Measurements from ENCODE around the gene IFT57. TPM values are rescaled to one million over a fixed set of nuclear protein-coding genes. Genes with fewer than 3 reads are reported as not detected.
"Not testable (repeated sequence)": the region's sequence is repeated elsewhere in the genome, so short reads cannot be mapped to it uniquely, and the experiment has no call there.

The IFT57 gene
- total and polyA plus RNA-seq, 2 donors (not counting 1 experiment from before 2014, with no cell fraction given) = 53.6 to 94.4 TPM

DNA sequence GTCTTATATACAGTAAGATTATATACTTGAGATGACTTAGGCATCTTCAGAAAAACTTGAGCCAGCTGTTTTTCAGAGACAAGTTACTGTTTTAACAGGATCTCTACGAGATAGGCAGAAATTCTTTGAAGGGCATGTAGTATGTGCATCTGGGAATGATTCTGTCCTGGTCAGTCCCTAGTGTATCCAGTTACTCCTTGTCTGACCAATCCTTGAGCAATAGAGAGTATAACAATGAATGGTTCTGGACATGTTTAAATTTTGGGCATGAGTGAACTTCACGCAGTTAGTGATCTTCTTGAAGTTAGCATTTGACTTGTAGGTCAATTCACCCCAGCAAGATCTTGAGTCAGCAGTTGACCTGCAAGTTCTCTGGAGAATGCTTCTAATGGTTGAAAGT lies 49.4 kb upstream of the IFT57 start:
- ATAC-seq (ENCODE audit: low read depth) (no peak), DNase-seq (no peak)
- Mint-ChIP-seq H3K27ac (no peak overlapping the region), H3K4me1 (no peaks in the 10 kb centered on the region), H3K27me3 (no peaks in the 10 kb centered on the region), H3K9me3 (ENCODE audit: insufficient read depth) (peaks cover 8% of the 10 kb centered on the region), H3K4me3 (no peak overlapping the region)
- intact Hi-C loops (cut with micrococcal nuclease) = no loop called here
- WGBS (ENCODE audit: insufficient coverage) = 45% methylated on average over 2 of the region's 2 CpGs
- H3K9ac ChIP-seq (ENCODE audit: low read length) = no peak overlapping the region
- no peaks in the 10 kb centered on the region for H4K20me1 ChIP-seq (ENCODE audit: control insufficient read depth, insufficient read depth, low read length, poor library complexity, severe bottlenecking)
- H2AFZ ChIP-seq (ENCODE audit: insufficient read depth, low read depth, low read length, poor library complexity, severe bottlenecking) = no peak overlapping the region
- ChIA-PET CTCF (no interaction called here), POLR2A (interaction anchor here (1.1 kb wide), 1 partner anchor 8 kb away, joined by 3 read pairs; no protein-coding TSS in a partner anchor)
- H3K27me3 ChIP-seq (replicated peaks in 1 of 4; ENCODE audit: control extremely low read depth in 1 of 4, control insufficient read depth in 3 of 4, insufficient read depth in 4 of 4, low read length in 3 of 4) = no peaks in the 10 kb centered on the region
- TF ChIP-seq, protein P1, sequence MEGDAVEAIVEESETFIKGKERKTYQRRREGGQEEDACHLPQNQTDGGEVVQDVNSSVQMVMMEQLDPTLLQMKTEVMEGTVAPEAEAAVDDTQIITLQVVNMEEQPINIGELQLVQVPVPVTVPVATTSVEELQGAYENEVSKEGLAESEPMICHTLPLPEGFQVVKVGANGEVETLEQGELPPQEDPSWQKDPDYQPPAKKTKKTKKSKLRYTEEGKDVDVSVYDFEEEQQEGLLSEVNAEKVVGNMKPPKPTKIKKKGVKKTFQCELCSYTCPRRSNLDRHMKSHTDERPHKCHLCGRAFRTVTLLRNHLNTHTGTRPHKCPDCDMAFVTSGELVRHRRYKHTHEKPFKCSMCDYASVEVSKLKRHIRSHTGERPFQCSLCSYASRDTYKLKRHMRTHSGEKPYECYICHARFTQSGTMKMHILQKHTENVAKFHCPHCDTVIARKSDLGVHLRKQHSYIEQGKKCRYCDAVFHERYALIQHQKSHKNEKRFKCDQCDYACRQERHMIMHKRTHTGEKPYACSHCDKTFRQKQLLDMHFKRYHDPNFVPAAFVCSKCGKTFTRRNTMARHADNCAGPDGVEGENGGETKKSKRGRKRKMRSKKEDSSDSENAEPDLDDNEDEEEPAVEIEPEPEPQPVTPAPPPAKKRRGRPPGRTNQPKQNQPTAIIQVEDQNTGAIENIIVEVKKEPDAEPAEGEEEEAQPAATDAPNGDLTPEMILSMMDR (IDR thresholded peaks at IDR 0.05) = no peak
- no peak for TF ChIP-seq EZH2 (IDR thresholded peaks at IDR 0.05; ENCODE audit: borderline replicate concordance, insufficient read depth, low read depth, low read length, poor library complexity, severe bottlenecking)
- no peak overlapping the region for H3K27ac ChIP-seq (ENCODE audit: low read length in 2 of 2)
- H3K9me3 ChIP-seq (ENCODE audit: control extremely low read depth in 1 of 3, control insufficient read depth in 2 of 3, insufficient read depth in 1 of 3, low read length in 2 of 3) = peaks cover 1 to 4% (median 3%) of the 10 kb centered on the region in 3 donors
- H3K4me1 ChIP-seq (ENCODE audit: control insufficient read depth in 2 of 2, insufficient read depth in 2 of 2, low read length in 2 of 2) = no peaks in the 10 kb centered on the region
- no peaks in the 10 kb centered on the region for H3K79me2 ChIP-seq (ENCODE audit: control insufficient read depth, insufficient read depth, low read length)
- no peaks in the 10 kb centered on the region for H3K36me3 ChIP-seq (replicated peaks in 1 of 2; ENCODE audit: control extremely low read depth in 1 of 2, control insufficient read depth in 1 of 2, extremely low read depth in 1 of 2, insufficient read depth in 2 of 2, low read length in 1 of 2)
- no peak overlapping the region for H3K4me2 ChIP-seq (replicated peaks; ENCODE audit: low read depth, low read length, poor library complexity, severe bottlenecking)
- H3K4me3 ChIP-seq (ENCODE audit: control extremely low read depth in 1 of 5, extremely low read depth in 1 of 5, insufficient read depth in 1 of 5, low read depth in 2 of 5, low read length in 4 of 5) = no peak overlapping the region

DNA sequence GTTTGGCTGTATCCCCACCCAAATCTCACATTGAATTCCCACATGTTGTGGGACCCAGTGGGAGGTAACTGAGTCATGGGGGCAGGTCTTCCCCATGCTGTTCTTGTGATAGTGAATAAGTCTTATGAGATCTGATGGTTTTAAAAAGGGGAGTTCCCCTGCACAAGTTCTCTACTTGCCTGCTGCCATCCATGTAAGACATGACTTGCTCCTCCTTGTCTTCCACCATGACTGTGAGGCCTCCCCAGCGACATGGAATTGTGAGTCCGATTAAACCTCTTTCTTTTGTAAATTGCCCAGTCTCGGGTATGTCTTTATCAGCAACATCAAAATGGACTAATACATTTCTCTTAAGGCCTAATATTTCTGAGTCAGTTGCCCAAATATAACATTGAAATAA lies 46.0 kb upstream of the IFT57 start:
- DNase-seq; H3K27ac ChIP-seq (ENCODE audit: low read length in 2 of 2); ATAC-seq (ENCODE audit: low read depth); H3K27ac Mint-ChIP-seq; H3K4me1 Mint-ChIP-seq; H3K36me3 ChIP-seq (replicated peaks in 1 of 2; ENCODE audit: control extremely low read depth in 1 of 2, control insufficient read depth in 1 of 2, extremely low read depth in 1 of 2, insufficient read depth in 2 of 2, low read length in 1 of 2); H4K20me1 ChIP-seq (ENCODE audit: control insufficient read depth, insufficient read depth, low read length, poor library complexity, severe bottlenecking); H3K27me3 ChIP-seq (replicated peaks in 1 of 4; ENCODE audit: control extremely low read depth in 1 of 4, control insufficient read depth in 3 of 4, insufficient read depth in 4 of 4, low read length in 3 of 4); POLR2A ChIA-PET; H3K4me1 ChIP-seq (ENCODE audit: control insufficient read depth in 2 of 2, insufficient read depth in 2 of 2, low read length in 2 of 2); H3K9me3 ChIP-seq (ENCODE audit: control extremely low read depth in 1 of 3, control insufficient read depth in 2 of 3, insufficient read depth in 1 of 3, low read length in 2 of 3); H2AFZ ChIP-seq (ENCODE audit: insufficient read depth, low read depth, low read length, poor library complexity, severe bottlenecking); H3K4me2 ChIP-seq (replicated peaks; ENCODE audit: low read depth, low read length, poor library complexity, severe bottlenecking); H3K4me3 Mint-ChIP-seq; H3K27me3 Mint-ChIP-seq; H3K4me3 ChIP-seq (ENCODE audit: control extremely low read depth in 1 of 5, extremely low read depth in 1 of 5, insufficient read depth in 1 of 5, low read depth in 2 of 5, low read length in 4 of 5); H3K79me2 ChIP-seq (ENCODE audit: control insufficient read depth, insufficient read depth, low read length); H3K9ac ChIP-seq (ENCODE audit: low read length); H3K9me3 Mint-ChIP-seq (ENCODE audit: insufficient read depth); intact Hi-C loops (cut with micrococcal nuclease): not testable (repeated sequence)
- 80% methylated on average over 1 of the region's 3 CpGs for WGBS (ENCODE audit: insufficient coverage)
- CTCF ChIA-PET = interaction anchor here (1.2 kb wide), 1 partner anchor 334 kb away, joined by 3 read pairs; no protein-coding TSS in a partner anchor

- CTCF ChIA-PET; H3K79me2 ChIP-seq (ENCODE audit: control insufficient read depth, insufficient read depth, low read length); H3K9me3 ChIP-seq (ENCODE audit: control extremely low read depth in 1 of 3, control insufficient read depth in 2 of 3, insufficient read depth in 1 of 3, low read length in 2 of 3); ATAC-seq (ENCODE audit: low read depth); H3K4me3 Mint-ChIP-seq; H3K27me3 ChIP-seq (replicated peaks in 1 of 4; ENCODE audit: control extremely low read depth in 1 of 4, control insufficient read depth in 3 of 4, insufficient read depth in 4 of 4, low read length in 3 of 4); H3K4me1 Mint-ChIP-seq; H3K9ac ChIP-seq (ENCODE audit: low read length); H3K36me3 ChIP-seq (replicated peaks in 1 of 2; ENCODE audit: control extremely low read depth in 1 of 2, control insufficient read depth in 1 of 2, extremely low read depth in 1 of 2, insufficient read depth in 2 of 2, low read length in 1 of 2); H3K27ac ChIP-seq (ENCODE audit: low read length in 2 of 2); H3K27me3 Mint-ChIP-seq; H3K4me3 ChIP-seq (ENCODE audit: control extremely low read depth in 1 of 5, extremely low read depth in 1 of 5, insufficient read depth in 1 of 5, low read depth in 2 of 5, low read length in 4 of 5); POLR2A ChIA-PET; intact Hi-C loops (cut with micrococcal nuclease); H3K4me1 ChIP-seq (ENCODE audit: control insufficient read depth in 2 of 2, insufficient read depth in 2 of 2, low read length in 2 of 2); H3K4me2 ChIP-seq (replicated peaks; ENCODE audit: low read depth, low read length, poor library complexity, severe bottlenecking); H3K27ac Mint-ChIP-seq; DNase-seq; H2AFZ ChIP-seq (ENCODE audit: insufficient read depth, low read depth, low read length, poor library complexity, severe bottlenecking); H3K9me3 Mint-ChIP-seq (ENCODE audit: insufficient read depth); H4K20me1 ChIP-seq (ENCODE audit: control insufficient read depth, insufficient read depth, low read length, poor library complexity, severe bottlenecking): not testable (repeated sequence)
- WGBS (ENCODE audit: insufficient coverage) = 60% methylated on average over 1 of the region's 5 CpGs
Observed at GRCh38 chr3:108264534-108265298, 42.5 kb upstream of the IFT57 start.

Measured in B cell (primary cell).